GM19025 (cell line): ENCODE results near the gene PLD6.
"Not testable (repeated sequence)": the region's sequence is repeated elsewhere in the genome, so short reads cannot be mapped to it uniquely, and the experiment has no call there.

Experiments used
- ATAC-seq: cut with Tn5 transposase; IDR thresholded peaks from one replicate; pipeline ENCODE4 v1.9.1; 2021; ENCODE audit warnings: mild to moderate bottlenecking, low read depth, moderate library complexity; ENCODE audit not compliant: unreplicated experiment

The PLD6 gene

GRCh38 chr17:17159571-17159970 is 46.6 kb downstream of the PLD6 start:
- ATAC-seq, result no peak

GRCh38 chr17:17158506-17158905 is 47.6 kb downstream of the PLD6 start:
- not testable (repeated sequence) for ATAC-seq

- ATAC-seq, result no peak
Measured at GRCh38 chr17:17157041-17157440, 49.1 kb downstream of the PLD6 start.

GRCh38 chr17:17156511-17156910 is 49.6 kb downstream of the PLD6 start:
- no peak for ATAC-seq

GRCh38 chr17:17156107-17156506 is 50.0 kb downstream of the PLD6 start:
- no peak for ATAC-seq

- ATAC-seq, result no peak
Measured at GRCh38 chr17:17155568-17155967, 50.6 kb downstream of the PLD6 start.

- ATAC-seq, result no peak
Measured at GRCh38 chr17:17154981-17155380, 51.2 kb downstream of the PLD6 start.

- no peak for ATAC-seq
Measured at GRCh38 chr17:17154556-17154955, 51.6 kb downstream of the PLD6 start.

GRCh38 chr17:17153709-17154108 is 52.4 kb downstream of the PLD6 start:
- no peak for ATAC-seq

- no peak for ATAC-seq
Measured at GRCh38 chr17:17153071-17153470, 53.1 kb downstream of the PLD6 start.

- no peak for ATAC-seq
Measured at GRCh38 chr17:17152385-17152784, 53.7 kb downstream of the PLD6 start.

- no peak for ATAC-seq
Measured at GRCh38 chr17:17151962-17152361, 54.2 kb downstream of the PLD6 start.

- ATAC-seq, result no peak
Measured at GRCh38 chr17:17151541-17151940, 54.6 kb downstream of the PLD6 start.

- no peak for ATAC-seq
Measured at GRCh38 chr17:17151055-17151454, 55.1 kb downstream of the PLD6 start.
